HG03097 (cell line): Measurements from ENCODE around the gene MDFI.
"Not testable (repeated sequence)": the region's sequence is repeated elsewhere in the genome, so short reads cannot be mapped to it uniquely, and the experiment has no call there.

Source experiments
- ATAC-seq: cut with Tn5 transposase; IDR thresholded peaks from one replicate; pipeline ENCODE4 v1.9.1; 2021; ENCODE audit not compliant: unreplicated experiment, low FRiP score

MDFI gene

DNA sequence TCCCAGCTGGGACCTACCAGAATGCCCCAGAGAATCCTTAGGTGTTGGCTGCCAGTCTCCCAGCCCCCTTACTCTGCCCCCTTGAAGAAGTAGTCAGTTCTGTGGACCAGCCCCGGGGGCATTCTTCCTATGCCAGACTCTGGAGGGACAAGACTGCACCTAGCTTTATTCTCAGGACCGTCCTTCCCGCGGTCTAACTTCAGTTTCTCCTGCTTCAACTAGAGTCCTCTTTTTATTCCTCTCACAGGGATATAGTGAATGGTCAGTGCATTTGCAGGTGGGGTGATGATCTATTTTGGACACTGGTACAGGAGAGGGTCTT, 35.9 kb upstream of the MDFI start:
- no peak for ATAC-seq

DNA sequence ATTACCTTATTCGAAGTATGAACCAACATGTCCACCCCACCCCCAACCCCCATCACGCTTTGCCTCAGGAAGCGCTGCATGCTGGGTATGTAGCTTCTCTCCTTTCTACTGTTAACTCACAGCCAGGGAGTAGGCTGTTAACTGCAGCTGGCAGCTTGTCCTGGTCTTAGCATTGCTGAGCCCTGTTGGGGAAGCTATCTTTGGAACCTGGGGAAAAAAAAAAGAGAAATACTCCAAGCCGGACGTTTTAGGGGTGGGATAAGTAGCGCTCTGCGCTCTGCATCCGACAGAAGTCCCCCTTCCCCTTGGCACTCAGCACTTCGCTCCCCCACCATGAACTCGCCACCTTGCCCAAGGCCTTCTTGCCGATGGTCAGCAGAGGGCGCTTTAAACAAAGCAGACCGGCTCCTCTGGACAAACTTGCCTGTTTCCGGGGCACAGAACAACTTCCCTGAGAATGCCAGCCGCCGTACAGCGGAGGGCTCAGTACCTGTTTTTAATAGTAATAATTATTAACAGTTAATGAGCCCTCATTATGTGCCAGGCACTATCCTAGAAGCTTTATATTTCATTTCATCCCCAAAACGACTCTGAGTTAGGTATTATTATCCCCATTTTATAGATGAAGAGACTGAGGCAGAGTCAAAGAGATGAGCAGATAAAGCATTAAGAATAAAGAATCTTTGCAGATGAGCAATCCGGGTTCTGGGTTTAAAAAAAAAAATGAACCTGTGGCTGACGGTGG, 35.2 kb upstream of the MDFI start:
- no peak for ATAC-seq

DNA sequence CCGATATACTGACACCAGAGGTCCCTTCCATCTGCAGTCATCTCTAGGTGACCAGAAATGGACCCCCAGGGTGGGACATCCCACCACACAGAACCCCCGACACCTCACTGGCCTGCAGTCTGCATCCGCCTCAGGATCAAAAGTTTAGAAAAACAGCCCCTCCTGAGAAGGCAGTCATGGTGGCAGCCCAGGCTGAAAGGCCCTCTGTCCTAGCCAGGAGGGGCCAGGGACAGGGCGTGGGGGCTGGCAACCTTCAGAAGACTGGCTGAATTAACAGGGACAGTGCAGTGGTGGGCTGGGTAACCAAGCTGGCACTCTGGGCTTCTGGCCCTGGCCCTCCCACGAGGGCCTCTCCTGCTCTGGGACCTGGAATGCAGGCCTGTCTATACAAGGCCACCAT, 34.3 kb upstream of the MDFI start:
- ATAC-seq = no peak

DNA sequence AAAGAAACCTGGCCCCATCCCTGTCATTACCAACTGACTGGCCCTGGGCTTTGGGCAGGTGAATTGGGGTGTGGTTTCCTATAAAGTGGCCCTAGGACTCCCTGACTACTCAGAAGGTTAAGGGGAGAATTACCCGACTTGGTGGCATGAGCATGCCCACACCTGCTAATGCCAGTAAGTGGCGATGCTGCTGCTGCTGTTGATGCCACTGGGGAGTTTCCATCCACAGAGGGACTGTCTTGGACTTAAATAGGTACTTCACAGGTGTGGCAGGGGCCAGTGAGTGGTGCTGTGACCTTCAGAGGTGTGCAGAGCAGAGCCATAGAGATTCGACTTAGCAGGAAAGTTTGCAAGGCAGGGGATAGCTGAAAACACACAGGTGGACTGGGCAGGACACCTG, 32.6 kb upstream of the MDFI start:
- ATAC-seq = no peak

DNA sequence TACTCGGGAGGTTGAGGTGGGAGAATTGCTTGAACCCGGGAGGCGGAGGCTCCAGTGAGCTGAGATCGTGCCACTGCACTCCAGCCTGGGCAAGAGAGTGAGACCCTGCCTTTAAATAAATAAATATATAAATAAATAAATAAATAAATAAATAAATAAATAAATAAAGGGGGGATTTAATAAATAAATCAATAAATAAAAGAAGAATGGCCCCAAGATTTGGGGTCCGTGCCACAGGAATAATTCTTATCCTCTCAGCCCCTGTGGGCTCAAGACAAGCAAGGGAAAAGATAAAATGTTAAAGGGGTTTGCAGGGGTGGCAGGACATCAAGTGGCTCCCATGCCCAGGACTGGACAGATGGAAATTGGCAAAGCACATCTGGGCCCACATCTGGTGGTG, 31.2 kb upstream of the MDFI start:
- no peak for ATAC-seq

DNA sequence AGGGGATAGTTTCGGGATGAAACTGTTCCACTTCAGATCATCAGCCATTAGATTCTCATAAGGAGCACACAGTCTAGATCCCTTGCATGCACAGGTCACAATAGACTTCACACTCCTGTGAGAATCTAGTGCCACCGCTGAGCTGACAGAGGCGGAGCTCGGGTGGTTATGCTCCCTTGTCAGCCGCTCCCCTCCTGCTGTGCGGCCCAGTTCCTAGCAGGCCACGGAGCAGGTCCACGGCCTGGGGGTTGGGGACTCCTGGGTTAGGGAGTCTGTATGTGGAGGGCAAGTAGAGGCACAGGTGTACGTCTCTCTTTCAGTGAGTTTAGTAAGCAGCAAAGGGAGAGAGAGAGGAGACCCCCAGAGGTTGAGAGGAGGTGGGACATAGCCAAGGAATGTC, 30.5 kb upstream of the MDFI start:
- no peak for ATAC-seq

DNA sequence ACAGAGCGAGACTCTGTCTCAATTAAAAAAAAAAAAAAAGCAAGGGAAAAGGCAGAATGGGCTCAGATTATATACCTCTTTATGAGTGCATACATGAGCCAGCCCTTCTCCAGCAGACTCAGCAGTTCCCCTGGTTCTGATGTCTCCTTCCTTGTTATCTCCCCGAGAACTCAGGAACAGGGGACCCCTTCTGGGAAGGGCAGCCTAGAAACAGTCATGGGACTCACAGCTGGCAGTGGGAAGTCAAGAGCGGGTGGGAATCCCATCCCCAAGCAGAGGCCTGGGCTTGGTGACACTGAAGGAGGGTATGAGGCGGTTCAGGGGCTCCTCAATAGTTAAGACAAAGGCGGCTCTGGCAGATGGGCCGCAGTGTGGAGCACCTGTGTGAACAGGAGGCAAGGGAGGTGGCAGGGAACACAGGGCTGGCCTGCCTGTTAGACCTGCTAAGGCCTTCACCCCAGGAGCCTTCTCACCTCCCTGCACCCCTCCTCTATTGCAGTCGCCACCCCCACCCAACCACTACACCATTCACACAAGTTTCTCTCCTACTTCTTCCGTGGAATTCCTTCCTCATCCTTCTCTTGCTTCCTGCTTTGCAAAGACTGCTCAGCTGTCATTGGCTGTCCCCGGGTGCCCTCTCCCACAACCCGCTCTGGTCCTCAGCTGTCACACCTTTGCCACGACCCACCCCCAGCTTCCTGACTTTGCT, 29.7 kb upstream of the MDFI start:
- ATAC-seq = no peak

DNA sequence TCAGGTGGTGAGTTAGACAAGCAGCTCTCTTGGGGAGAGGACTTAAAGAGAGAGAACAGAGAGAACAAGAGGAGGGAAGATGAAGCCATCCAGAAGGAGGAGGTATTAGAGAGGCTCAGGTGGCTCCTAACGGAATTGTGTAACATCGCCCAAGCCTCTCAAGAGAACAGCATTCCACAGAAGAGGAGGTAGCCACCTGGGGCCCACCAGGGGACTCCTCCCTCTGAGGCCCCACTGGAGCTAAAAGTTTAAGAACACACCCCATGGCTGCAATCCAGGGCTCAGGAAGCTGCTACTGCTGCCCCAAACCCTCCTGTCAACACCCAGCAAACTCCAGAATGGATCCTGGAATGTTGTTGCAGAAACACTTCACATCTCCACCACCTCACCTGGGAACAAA, 23.6 kb upstream of the MDFI start:
- no peak for ATAC-seq

DNA sequence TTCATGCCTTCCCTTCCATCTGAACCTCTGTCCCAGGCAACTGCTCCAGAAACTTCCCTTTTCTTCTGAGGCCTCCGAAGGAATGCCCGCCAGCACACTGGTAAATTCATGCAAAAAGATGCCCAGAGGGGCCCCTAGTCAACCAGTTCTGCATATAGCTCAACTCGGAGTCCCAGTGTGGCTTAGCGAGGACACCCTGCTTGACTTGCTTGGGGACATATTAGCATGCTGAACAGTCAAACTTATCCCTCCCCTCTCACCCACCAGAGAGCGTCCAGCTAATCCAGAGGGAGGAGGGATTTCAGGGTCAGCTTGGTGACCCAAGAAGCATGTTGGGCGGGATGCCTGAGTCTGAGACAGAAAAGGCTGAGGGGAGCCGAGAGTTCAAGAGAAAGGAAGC, 23.0 kb upstream of the MDFI start:
- no peak for ATAC-seq

DNA sequence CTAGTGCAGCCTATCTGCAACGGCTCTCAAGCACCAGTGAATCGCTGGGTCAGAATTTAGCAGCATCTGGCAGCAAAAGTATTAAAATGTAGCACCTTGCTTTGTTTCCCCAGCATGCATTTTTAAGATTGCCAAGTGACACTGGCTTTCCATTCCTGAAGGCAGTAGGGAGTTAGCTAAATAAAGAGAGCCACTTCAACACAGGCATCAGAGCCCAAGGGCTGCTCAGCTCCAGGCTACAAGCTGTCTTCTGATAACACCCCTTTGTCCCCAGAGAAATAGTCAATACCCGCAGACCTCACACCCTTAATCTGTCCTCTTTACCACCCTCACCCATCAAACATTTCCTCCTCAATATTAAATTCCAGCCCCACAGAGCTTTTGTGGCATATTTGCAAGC, 19.7 kb upstream of the MDFI start:
- no peak for ATAC-seq

DNA sequence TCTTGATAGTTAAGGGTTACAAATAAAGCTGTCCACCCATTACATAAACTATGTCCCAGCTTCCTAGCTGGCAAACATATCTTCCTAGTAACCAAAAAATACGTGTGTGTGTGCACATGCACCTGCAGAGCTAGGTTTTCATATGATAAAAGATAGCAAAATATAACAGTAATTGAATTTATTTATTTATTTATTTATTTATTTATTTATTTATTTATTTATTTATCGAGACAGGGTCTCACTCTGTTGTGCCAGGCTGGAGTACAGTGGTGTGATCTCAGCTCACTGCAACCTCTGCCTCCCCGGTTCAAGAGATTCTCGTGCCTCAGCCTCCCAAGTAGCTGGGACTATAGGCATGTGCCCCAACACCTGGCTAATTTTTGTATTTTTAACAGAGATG, 19.1 kb upstream of the MDFI start:
- ATAC-seq = not testable (repeated sequence)

DNA sequence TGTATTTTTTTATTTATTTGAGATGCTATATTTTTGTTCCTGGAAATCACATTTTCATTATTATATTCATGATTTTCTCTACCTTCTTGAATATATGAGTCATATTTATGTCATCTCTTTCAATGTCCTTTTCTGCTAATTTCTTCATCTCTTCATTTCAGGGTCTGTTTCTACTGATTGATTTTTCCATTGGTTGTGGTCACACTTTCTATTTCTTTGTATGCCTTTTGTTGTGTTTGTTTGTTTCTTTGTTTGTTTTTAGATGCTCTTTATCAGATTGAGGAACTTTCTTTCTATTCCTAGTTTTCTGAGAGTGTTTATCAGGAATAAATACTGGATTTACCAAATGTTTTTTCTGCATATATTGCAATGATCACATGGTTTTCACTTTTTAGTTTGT, 16.9 kb upstream of the MDFI start:
- ATAC-seq = no peak

DNA sequence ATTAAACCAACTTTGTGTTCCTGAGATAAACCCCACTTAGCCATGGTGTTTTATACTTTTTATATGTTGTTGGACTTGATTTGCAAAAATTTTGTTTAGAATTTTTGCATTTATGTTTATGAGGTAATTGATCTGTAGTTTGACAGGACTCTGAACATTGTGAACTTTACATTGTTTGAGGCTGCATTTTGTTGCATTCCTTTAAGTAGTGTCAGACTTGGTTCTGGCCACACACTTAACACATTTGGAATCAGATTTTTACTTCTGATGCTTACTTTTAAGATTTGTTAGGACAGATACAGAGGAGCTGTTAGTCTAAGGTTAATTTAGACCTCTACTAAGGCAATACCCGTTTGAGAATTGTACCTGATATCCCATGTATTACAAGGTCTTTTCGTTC, 16.5 kb upstream of the MDFI start:
- ATAC-seq = no peak

DNA sequence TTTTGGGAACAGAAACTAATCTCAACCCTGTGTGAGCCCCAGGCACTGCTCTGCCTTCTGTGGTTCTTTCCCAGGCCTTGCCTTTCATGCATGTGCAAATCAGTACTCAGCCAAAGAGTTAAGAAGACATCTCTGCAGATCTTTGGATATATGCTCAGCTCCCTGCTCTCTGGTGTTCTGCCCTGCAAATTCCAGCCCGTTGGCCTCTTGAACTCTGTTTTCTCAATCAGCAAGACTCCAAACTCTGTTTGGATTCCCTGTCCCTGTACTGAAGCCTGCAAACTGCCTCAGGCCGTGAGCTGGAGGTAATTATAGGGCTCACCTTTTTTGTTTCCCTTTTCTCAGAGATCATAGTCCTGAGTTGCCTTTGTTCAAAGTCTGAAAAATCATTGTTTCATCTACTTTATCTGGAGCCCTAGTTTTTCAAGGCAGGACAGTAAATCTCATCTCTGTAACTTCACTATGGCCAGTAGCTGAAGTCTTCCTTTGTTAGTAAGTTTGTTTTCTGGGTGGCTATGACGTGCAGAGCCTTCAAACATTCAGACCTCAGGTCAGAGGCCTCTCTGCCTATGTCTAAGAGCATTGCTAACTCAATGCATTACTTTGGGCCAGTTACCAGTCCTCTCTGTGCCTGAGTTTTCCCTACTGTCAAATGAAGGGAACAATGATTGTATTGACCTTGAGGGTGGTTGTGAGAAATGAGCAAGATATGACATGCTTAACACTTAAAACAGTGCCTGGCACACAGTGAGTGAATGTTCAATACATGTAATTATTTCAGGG, 15.9 kb upstream of the MDFI start:
- ATAC-seq = no peak

DNA sequence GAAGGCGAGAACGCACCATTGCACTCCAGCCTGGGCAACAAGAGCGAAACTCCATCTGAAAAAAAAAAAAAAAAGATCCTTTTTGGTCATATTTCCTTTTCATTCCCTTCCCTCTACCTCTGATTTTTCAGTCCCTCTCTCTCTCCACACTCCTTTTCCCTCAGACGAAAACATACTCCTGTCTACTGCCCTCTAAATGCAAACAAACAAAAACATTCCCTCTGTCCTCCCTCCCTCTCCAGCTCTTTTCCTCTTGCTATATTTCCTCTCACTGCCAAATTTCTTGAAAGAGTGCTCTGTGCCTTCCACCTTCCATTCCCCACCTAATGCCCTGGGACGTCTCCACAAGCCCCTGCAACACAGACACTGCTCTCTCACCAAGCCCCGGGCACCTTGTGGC, 14.9 kb upstream of the MDFI start:
- no peak for ATAC-seq

DNA sequence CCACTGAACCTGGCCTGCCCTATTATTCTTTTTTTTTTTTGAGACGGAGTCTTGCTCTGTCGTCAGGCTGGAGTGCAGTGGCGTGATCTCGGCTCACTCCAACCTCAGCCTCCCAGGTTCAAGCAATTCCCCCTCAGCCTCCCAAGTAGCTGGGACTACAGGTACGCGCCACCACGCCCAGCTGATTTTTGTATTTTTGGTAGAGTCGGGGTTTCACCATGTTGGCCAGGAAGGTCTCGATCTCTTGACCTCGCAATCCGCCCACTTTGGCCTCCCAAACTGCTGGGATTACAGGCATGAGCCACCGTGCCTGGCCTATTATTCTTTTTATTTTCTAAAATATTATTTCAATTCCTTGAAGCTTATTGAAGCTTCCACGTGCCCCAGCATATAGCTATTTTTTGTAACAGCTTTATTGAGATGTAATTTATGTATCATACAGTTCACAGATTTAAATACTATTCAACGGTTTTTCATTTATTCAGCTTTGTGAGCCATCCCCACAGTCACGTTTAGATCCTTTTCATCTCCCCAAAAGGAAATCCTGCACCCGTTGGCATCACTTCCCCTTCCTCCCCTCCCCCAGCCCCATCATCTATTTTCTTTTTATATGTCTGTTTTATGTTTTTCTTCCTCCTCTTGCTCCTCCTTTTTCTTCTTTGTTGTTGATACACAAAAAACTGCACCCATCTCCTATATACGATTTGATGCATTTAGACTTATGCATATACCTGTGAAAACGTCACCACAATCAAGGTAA, 13.5 kb upstream of the MDFI start:
- ATAC-seq = no peak

DNA sequence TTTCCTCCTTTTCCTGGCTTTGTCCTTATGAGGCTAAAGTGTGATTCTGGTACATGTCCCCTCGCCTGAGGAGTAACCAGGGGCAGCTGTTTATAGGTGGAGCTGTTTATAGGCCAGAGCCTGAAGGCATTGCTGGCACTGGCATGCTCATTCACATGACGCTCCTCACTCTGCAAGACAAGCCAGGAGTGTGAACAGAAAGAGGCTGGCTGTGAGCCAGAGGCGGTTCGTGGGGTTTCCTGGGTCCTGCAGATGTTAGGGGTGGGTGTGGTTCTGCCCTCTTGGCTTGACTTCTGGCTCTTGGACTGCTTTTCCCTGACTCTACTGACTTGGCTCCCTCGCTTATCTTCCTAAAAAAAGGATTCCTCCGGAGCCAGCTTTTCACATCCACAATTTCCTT, 12.8 kb upstream of the MDFI start:
- no peak for ATAC-seq

DNA sequence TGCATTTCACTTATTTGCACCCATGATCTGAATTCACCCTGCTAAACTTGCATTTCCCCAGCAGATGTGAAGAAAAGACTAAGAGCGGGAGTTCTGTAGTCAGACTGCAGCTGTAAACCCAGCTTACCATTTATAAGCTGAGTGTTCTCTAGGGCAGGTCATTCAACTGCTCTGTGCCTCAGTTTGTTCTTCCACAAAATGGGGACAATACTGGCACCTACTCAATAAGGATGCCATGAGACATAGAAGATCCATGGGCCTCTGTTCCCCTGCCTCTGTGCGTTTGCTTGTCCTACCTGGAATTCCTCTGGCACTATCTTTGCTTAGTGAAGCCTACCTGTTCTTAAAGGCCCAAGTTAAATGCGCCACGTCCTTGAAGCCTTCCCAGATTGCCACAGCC, 12.2 kb upstream of the MDFI start:
- ATAC-seq = no peak

DNA sequence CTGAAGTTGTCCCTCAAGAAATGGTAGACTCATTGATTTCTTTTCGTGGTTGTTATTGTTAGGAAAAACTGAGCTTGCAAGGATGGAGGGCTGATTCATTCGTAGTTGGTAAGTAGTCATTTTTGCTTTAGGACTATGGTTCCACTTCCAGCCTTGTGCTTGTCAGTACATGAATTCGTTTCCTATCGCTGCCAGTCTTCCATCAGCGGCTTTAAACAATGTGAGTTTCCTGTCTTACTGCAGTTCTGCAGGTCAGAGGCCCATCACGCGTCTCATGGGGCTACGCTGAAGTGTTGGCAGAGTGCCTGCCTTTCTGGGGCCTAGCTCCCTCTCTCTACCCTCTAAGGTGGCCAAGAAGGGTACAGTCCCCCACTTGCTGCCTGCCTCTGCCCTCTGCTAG, 11.4 kb upstream of the MDFI start:
- ATAC-seq = no peak

DNA sequence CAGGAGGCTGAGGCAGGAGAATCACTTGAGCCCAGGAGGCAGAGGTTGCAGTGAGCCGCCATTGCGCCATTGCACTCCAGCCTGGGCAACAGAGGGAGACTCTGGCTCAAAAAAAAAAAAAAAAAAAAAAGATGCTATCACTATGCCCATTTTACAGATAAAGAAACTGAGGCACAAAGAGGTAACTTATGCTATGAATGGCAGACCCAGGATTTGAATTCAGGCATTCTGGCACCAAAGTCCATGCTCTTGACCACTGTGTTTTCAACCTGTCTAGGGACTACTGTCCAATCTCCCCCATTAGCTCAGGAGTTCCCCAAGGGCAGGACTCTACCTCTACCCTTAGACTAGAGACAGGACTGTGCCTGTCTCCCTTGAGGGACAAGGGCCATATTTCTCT, 9.1 kb upstream of the MDFI start:
- no peak for ATAC-seq

DNA sequence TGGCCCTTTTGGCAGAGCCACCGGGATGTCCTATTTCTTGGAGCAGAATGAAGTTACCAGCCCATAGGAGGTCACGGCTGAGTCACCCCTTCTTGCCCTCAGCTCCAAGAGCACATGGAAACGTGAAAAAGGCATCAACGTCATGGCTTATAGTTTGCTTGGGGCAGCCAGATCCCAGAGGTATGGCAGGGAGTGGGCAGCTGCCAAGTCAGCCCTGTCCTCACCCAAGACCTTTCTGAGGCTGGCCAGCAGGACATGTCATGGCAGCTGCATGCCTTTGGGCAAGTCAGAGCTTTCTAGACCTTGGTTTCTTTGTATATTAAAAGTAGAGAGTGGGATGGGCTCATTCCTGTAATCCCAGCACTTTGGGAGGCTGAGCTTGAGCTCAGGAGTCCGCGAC, 8.2 kb upstream of the MDFI start:
- no peak for ATAC-seq
